ENCODE data around the gene PAM. TPM values are rescaled to one million over a fixed set of nuclear protein-coding genes. Genes with fewer than 3 reads are reported as not detected.

PAM gene
- total RNA-seq, 1 donor from 2014 or later, result 171 TPM

GRCh38 chr5:102733534-102733933 is 21.6 kb upstream of the PAM start:
- Histone ChIP-seq H3K4me1 (no peaks in the 10 kb centered on the region), H3K27ac (no peak overlapping the region), H3K9me3 (no peaks in the 10 kb centered on the region), H3K36me3 (no peaks in the 10 kb centered on the region), H3K4me3 (no peak overlapping the region), H3K27me3 (ENCODE audit: low read depth) (no peaks in the 10 kb centered on the region)
- no peak for TF ChIP-seq CTCF (IDR thresholded peaks at IDR 0.05)
- ATAC-seq (no peak), DNase-seq (no peak)
- intact Hi-C loops (cut with DNase I), result no loop called here

DNA sequence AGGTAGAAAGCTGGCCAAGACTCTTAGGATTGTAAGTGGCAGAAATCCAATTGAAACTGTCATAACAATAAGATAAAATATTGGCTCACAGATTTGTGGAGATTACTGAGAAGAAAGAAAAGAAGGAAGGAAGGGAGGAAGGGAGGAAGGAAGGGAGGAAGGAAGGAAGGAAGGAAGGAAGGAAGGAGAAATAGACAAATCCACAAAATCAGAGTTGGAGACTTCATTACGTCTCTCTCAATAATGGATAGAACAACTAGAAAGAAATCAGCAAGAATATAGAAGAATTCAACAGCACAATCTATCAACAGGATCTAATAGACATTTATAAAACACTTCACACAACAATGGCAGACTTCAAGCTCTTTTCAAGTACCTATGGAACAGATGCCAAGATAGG is 17.9 kb upstream of the PAM start:
- H3K4me1 ChIP-seq, result no peaks in the 10 kb centered on the region
- no peaks in the 10 kb centered on the region for H3K27me3 ChIP-seq (ENCODE audit: low read depth)
- no peak overlapping the region for H3K27ac ChIP-seq
- H3K36me3 ChIP-seq, result no peaks in the 10 kb centered on the region
- no peak for DNase-seq
- intact Hi-C loops (cut with DNase I), result no loop called here
- TF ChIP-seq CTCF (IDR thresholded peaks at IDR 0.05), result no peak
- no peaks in the 10 kb centered on the region for H3K9me3 ChIP-seq
- ATAC-seq, result no peak
- H3K4me3 ChIP-seq, result no peak overlapping the region

DNA sequence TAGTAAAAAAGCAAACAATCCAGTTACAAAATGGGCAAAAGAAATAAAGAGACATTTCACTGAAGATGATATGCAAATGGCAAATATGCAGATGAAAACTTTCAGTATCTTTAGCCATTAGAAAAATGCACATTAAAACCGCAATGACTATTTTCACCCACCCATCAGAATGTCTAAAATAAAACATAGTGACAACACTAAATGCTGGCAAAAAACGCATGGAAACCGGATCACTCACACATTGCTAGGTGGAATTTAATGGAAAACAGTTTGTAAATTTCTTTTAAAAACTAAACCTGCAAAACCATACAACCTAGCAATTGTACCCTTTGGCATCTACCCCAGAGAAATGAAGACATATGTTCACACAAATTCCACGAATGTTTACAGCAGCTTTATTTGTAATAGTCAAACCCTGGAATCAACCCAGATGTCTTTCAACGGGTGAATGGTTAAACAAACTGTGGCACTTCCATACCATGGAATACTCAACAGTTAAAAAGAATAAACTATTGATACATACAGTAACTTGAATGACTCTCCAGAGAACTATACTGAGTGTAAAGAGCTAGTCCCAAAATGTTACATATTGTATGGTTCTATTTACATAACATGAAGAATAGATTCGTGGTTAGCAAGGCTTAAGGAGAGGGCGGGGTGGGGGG is 17.2 kb upstream of the PAM start:
- no peak for TF ChIP-seq CTCF (IDR thresholded peaks at IDR 0.05)
- no peaks in the 10 kb centered on the region for H3K36me3 ChIP-seq
- ATAC-seq, result no peak

DNA sequence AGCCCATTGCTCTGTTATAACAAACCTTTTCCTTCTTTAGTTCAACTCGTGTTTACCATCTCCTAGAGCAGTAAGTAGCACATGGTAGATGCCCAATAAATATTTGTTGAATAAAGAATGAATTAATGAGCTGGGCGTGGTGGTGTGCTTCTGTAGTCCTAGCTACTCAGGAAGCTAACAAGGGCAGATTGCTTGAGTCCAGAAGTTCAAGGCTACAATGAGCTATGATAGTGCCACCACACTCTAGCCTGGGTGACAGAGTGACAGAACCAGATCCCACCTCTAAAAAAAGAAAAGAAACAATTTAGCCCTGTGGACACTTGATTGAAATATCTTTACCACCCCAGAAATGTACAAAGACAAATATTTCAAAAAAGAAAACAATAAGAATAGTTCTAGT is 14.6 kb upstream of the PAM start:
- no peak overlapping the region for H3K4me3 ChIP-seq
- H3K27me3 ChIP-seq (ENCODE audit: low read depth), result no peaks in the 10 kb centered on the region
- no peak for ATAC-seq
- no peak overlapping the region for H3K27ac ChIP-seq
- H3K4me1 ChIP-seq, result no peaks in the 10 kb centered on the region
- no peaks in the 10 kb centered on the region for H3K36me3 ChIP-seq
- no peaks in the 10 kb centered on the region for H3K9me3 ChIP-seq
- intact Hi-C loops (cut with DNase I), result no loop called here
- TF ChIP-seq CTCF (IDR thresholded peaks at IDR 0.05), result no peak
- no peak for DNase-seq

More for the DNA sequence above, 17.2 kb upstream of the PAM start:
- H3K27ac ChIP-seq, result no peak overlapping the region
- no peak for DNase-seq
- H3K27me3 ChIP-seq (ENCODE audit: low read depth), result no peaks in the 10 kb centered on the region
- H3K4me1 ChIP-seq, result no peaks in the 10 kb centered on the region
- intact Hi-C loops (cut with DNase I), result no loop called here
- H3K4me3 ChIP-seq, result no peak overlapping the region
- no peaks in the 10 kb centered on the region for H3K9me3 ChIP-seq

- H3K27me3 ChIP-seq (ENCODE audit: low read depth), result no peaks in the 10 kb centered on the region
- H3K4me3 ChIP-seq, result no peak overlapping the region
- no peaks in the 10 kb centered on the region for H3K9me3 ChIP-seq
- intact Hi-C loops (cut with DNase I), result no loop called here
- ATAC-seq (no peak), DNase-seq (no peak)
- H3K4me1 ChIP-seq, result no peaks in the 10 kb centered on the region
- no peak for TF ChIP-seq CTCF (IDR thresholded peaks at IDR 0.05)
- no peaks in the 10 kb centered on the region for H3K36me3 ChIP-seq
- H3K27ac ChIP-seq, result no peak overlapping the region
Observed at GRCh38 chr5:102742215-102742614, 12.9 kb upstream of the PAM start.

Measured in lower lobe of right lung (tissue), 2 donors.